ENCODE results near the gene HIVEP3.

DNA sequence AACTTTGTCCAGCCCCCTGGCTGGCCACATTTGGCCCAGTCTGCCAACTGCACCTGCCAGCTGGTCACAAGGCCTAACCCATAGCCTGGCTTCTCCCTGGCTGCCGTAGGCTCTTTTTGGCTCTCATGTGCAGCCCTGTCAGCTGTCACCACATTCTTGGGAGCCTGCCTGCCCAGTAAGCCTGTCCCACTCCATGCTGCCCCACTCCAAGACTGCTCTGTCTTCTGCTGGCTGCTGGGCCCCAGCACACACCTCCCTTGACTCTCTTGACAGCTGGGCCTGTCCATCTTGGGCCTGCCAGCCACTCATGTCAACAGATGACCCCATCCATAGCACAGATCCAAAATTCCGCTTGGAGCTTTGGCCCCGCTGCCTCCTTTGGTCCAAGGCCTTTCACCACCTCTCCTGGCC is 360.0 kb downstream of the HIVEP3 start:
- no peak for TF ChIP-seq SMC3 (IDR thresholded peaks at IDR 0.05; ENCODE audit: low read depth, low read length)
- TF ChIP-seq, protein P1, sequence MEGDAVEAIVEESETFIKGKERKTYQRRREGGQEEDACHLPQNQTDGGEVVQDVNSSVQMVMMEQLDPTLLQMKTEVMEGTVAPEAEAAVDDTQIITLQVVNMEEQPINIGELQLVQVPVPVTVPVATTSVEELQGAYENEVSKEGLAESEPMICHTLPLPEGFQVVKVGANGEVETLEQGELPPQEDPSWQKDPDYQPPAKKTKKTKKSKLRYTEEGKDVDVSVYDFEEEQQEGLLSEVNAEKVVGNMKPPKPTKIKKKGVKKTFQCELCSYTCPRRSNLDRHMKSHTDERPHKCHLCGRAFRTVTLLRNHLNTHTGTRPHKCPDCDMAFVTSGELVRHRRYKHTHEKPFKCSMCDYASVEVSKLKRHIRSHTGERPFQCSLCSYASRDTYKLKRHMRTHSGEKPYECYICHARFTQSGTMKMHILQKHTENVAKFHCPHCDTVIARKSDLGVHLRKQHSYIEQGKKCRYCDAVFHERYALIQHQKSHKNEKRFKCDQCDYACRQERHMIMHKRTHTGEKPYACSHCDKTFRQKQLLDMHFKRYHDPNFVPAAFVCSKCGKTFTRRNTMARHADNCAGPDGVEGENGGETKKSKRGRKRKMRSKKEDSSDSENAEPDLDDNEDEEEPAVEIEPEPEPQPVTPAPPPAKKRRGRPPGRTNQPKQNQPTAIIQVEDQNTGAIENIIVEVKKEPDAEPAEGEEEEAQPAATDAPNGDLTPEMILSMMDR (IDR thresholded peaks at IDR 0.05) = no peak
- TF ChIP-seq RCOR1 (IDR thresholded peaks at IDR 0.05; ENCODE audit: low read length) = no peak
- TF ChIP-seq, protein P2, sequence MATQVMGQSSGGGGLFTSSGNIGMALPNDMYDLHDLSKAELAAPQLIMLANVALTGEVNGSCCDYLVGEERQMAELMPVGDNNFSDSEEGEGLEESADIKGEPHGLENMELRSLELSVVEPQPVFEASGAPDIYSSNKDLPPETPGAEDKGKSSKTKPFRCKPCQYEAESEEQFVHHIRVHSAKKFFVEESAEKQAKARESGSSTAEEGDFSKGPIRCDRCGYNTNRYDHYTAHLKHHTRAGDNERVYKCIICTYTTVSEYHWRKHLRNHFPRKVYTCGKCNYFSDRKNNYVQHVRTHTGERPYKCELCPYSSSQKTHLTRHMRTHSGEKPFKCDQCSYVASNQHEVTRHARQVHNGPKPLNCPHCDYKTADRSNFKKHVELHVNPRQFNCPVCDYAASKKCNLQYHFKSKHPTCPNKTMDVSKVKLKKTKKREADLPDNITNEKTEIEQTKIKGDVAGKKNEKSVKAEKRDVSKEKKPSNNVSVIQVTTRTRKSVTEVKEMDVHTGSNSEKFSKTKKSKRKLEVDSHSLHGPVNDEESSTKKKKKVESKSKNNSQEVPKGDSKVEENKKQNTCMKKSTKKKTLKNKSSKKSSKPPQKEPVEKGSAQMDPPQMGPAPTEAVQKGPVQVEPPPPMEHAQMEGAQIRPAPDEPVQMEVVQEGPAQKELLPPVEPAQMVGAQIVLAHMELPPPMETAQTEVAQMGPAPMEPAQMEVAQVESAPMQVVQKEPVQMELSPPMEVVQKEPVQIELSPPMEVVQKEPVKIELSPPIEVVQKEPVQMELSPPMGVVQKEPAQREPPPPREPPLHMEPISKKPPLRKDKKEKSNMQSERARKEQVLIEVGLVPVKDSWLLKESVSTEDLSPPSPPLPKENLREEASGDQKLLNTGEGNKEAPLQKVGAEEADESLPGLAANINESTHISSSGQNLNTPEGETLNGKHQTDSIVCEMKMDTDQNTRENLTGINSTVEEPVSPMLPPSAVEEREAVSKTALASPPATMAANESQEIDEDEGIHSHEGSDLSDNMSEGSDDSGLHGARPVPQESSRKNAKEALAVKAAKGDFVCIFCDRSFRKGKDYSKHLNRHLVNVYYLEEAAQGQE (IDR thresholded peaks at IDR 0.05; ENCODE audit: low read depth, low read length) = no peak
